IMR-90 (cell line): ENCODE data around the gene FERD3L. TPM values are rescaled to one million over a fixed set of nuclear protein-coding genes. Genes with fewer than 3 reads are reported as not detected.

Source experiments
- ATAC-seq: fragments of 200-7000 bp; cut with Tn5 transposase; 2 replicates; pipeline ENCODE4 v1.9.1; 2020; ENCODE audit warnings: low read depth, mild to moderate bottlenecking, moderate library complexity
- BruUV-seq: library from RNA; stranded (reverse); fragments of 400-500 nt; replicated peaks from 2 replicates; lab custom pipeline; 2021; lab: Mats Ljungman, UMichigan
- CTCF ChIA-PET: fragments of 300-600 bp; formaldehyde crosslinking; extraction: SDS; loops from one replicate; lab custom pipeline; 2021; ENCODE audit warnings: antibody characterized with exemption; lab: Yijun Ruan, JAX
- POLR2A ChIA-PET: fragments of 300-600 bp; sonication (Branson Sonifier 250); formaldehyde crosslinking; loops from one replicate; lab custom pipeline; 2022; ENCODE audit warnings: antibody characterized with exemption; ENCODE audit not compliant: unreplicated experiment; lab: Charles Lee
- DNase-seq: peaks from one replicate; pipeline ENCODE4 v3.0.0; 2013
- H2AFZ ChIP-seq: replicated peaks from 2 replicates; pipeline ENCODE3; 2013; ENCODE audit warnings: low read length, mild to moderate bottlenecking; ENCODE audit not compliant: poor library complexity
- H2AK5ac ChIP-seq: 2 replicates; pipeline ENCODE4 v1.6.1; 2013; ENCODE audit warnings: low read depth, low read length, inconsistent platforms
- H2AK9ac ChIP-seq: replicated peaks from 2 replicates; pipeline ENCODE3; 2013; ENCODE audit warnings: mild to moderate bottlenecking, low read depth, low read length, moderate library complexity; ENCODE audit not compliant: poor library complexity
- H2BK120ac ChIP-seq: 2 replicates; pipeline ENCODE4 v1.6.1; 2013; ENCODE audit warnings: low read depth, low read length, inconsistent platforms
- H2BK15ac ChIP-seq: 3 replicates; pipeline ENCODE4 v1.6.1; 2013; ENCODE audit warnings: low read depth, low read length, inconsistent platforms
- H2BK20ac ChIP-seq: 2 replicates; pipeline ENCODE4 v1.6.1; 2013; ENCODE audit warnings: low read depth, mild to moderate bottlenecking, inconsistent platforms, low read length, moderate library complexity
- H2BK5ac ChIP-seq: 2 replicates; pipeline ENCODE4 v1.6.1; 2013; ENCODE audit warnings: mild to moderate bottlenecking, low read depth, low read length, inconsistent platforms; ENCODE audit not compliant: poor library complexity, severe bottlenecking
- H3K14ac ChIP-seq: replicated peaks from 2 replicates; pipeline ENCODE4 v1.6.1; 2013; ENCODE audit warnings: low read depth, low read length, inconsistent platforms
- H3K18ac ChIP-seq: 2 replicates; pipeline ENCODE4 v1.6.1; 2013; ENCODE audit warnings: low read depth, low read length, control low read depth
- H3K23ac ChIP-seq: 2 replicates; pipeline ENCODE4 v1.6.1; 2013; ENCODE audit warnings: low read depth, low read length, inconsistent platforms
- H3K27ac ChIP-seq: 2 replicates; pipeline ENCODE4 v1.5.1; 2013; ENCODE audit warnings: mild to moderate bottlenecking, control low read depth, low read length; ENCODE audit not compliant: insufficient read depth
- H3K27me3 ChIP-seq: 2 replicates; pipeline ENCODE4 v1.6.1; 2013; ENCODE audit warnings: low read length; ENCODE audit not compliant: control insufficient read depth, insufficient read depth
- H3K36me3 ChIP-seq: 2 replicates; pipeline ENCODE4 v1.6.1; 2013; ENCODE audit warnings: low read length, mixed read lengths; ENCODE audit not compliant: control insufficient read depth, insufficient read depth
- H3K4ac ChIP-seq: 2 replicates; pipeline ENCODE4 v1.6.1; 2013; ENCODE audit warnings: low read depth, low read length, inconsistent platforms
- H3K4me1 ChIP-seq: 2 replicates; pipeline ENCODE4 v1.6.1; 2013; ENCODE audit warnings: low read length, mixed read lengths; ENCODE audit not compliant: control insufficient read depth, insufficient read depth
- H3K4me2 ChIP-seq: 2 replicates; pipeline ENCODE4 v1.6.1; 2013; ENCODE audit warnings: low read depth, mild to moderate bottlenecking, control low read depth, low read length, moderate library complexity
- H3K4me3 ChIP-seq: 2 replicates; pipeline ENCODE4 v1.5.1; 2013; ENCODE audit warnings: low read depth, mild to moderate bottlenecking, control low read depth, low read length, moderate library complexity; ENCODE audit not compliant: insufficient read depth
- H3K56ac ChIP-seq: 2 replicates; pipeline ENCODE4 v1.6.1; 2013; ENCODE audit warnings: low read length, inconsistent platforms; ENCODE audit not compliant: insufficient read depth; ENCODE audit errors: extremely low read depth
- H3K79me1 ChIP-seq, 2 experiments: 2 replicates each; pipeline ENCODE4 v1.6.1; 2013; ENCODE audit warnings: low read length in 2 of 2, inconsistent platforms in 1 of 2, low read depth in 1 of 2
- H3K9ac ChIP-seq: 2 replicates; pipeline ENCODE4 v1.6.1; 2013; ENCODE audit warnings: low read depth, low read length, control low read depth
- H3K9me1 ChIP-seq: 2 replicates; pipeline ENCODE4 v1.6.1; 2013; ENCODE audit warnings: low read length, inconsistent platforms; ENCODE audit not compliant: insufficient read depth
- H3K9me3 ChIP-seq: 2 replicates; pipeline ENCODE4 v1.6.1; 2013; ENCODE audit warnings: low read length; ENCODE audit not compliant: control insufficient read depth, insufficient read depth
- H4K20me1 ChIP-seq: 2 replicates; pipeline ENCODE4 v1.6.1; 2013; ENCODE audit warnings: low read length, inconsistent platforms; ENCODE audit not compliant: insufficient read depth
- H4K5ac ChIP-seq: 2 replicates; pipeline ENCODE4 v1.6.1; 2013; ENCODE audit warnings: mild to moderate bottlenecking, low read depth, low read length, control low read depth
- H4K8ac ChIP-seq, 2 experiments: 2 replicates each; pipeline ENCODE4 v1.6.1; 2013; ENCODE audit warnings: low read depth in 2 of 2, low read length in 2 of 2, control low read depth in 1 of 2, inconsistent platforms in 1 of 2
- H4K91ac ChIP-seq: 2 replicates; pipeline ENCODE4 v1.6.1; 2013; ENCODE audit warnings: low read depth, low read length, inconsistent platforms; ENCODE audit not compliant: insufficient read depth
- CEBPB ChIP-seq: IDR thresholded peaks from 2 replicates; pipeline ENCODE4 v1.6.1; 2012; ENCODE audit warnings: low read depth, low read length, improper control_type of control experiment
- CHD1 ChIP-seq: IDR thresholded peaks from 2 replicates; pipeline ENCODE4 v1.6.1; 2012; ENCODE audit warnings: low read depth, low read length, improper control_type of control experiment
- RAD21 ChIP-seq: IDR thresholded peaks from 2 replicates; pipeline ENCODE4 v1.6.1; 2012; ENCODE audit warnings: low read length, improper control_type of control experiment
- RFX5 ChIP-seq: IDR thresholded peaks from 2 replicates; pipeline ENCODE4 v1.8.0; 2012; ENCODE audit warnings: low read depth, mild to moderate bottlenecking, low read length, moderate library complexity
- WGBS, 2 experiments: methylation state at CpG; one replicate each; pipeline versions ENCODE4 v1.1.5 to v1.1.7; 2013; ENCODE audit warnings: missing lambda C conversion rate in 2 of 2; ENCODE audit not compliant: insufficient read length in 1 of 2; ENCODE audit errors: extremely low coverage in 2 of 2; 5-methylcytosine and 5-hydroxymethylcytosine counted together
- dilution Hi-C: fragments of 300-500 bp; cut with HindIII; formaldehyde crosslinking; loops from one replicate; pipeline ENCODE4 v1.14.3; 2018; ENCODE audit warnings: low sequenced_read_pairs; ENCODE audit not compliant: unreplicated experiment
- in situ Hi-C: fragments of 300-500 bp; cut with MboI; formaldehyde crosslinking; loops from 3 replicates; pipeline ENCODE4 v1.14.3; 2019; ENCODE audit warnings: low sequenced_read_pairs, inconsistent platforms, mixed read lengths
- intact Hi-C: fragments of 100-400 bp; cut with micrococcal nuclease; formaldehyde crosslinking; loops from 2 replicates; pipeline ENCODE4 v1.10.0; 2022
- polyA plus RNA-seq, 3 experiments: library from polyadenylated mRNA; depleted of rRNA; stranded (reverse); fragments of >200 nt; gene quantifications; 2 replicates each; pipeline ENCODE4 v1.2.3, GENCODE V29; 2012; ENCODE audit warnings: low replicate concordance in 1 of 3
- total RNA-seq: library from RNA; depleted of rRNA; stranded (reverse); fragments of >200 nt; gene quantifications from 2 replicates; pipeline ENCODE4 v1.2.3, GENCODE V29; 2012
- TF ChIP-seq, protein P1 (sequence below): conservative IDR thresholded peaks from 2 replicates; pipeline ENCODE4 v1.5.1; 2012; ENCODE audit warnings: mild to moderate bottlenecking, low read depth, low read length, improper control_type of control experiment

Gene FERD3L
- total and polyA plus RNA-seq, 2 of the 4 experiments (the other 2 are of a cell fraction): not detected

- Histone ChIP-seq H3K4me3 (no peak overlapping the region), H3K56ac (no peak overlapping the region), H3K18ac (no peak overlapping the region), H3K79me1 (peaks cover 0 to 3% of the 10 kb centered on the region in 2 experiments; a peak in 2 of 4 replicates), H3K9me1 (no peaks in the 10 kb centered on the region), H2BK20ac (no peak overlapping the region), H3K23ac (no peak overlapping the region), H4K20me1 (no peaks in the 10 kb centered on the region), H3K27ac (no peak overlapping the region), H2AK5ac (no peak overlapping the region), H3K4me1 (no peaks in the 10 kb centered on the region), H3K14ac (no peak overlapping the region), H3K4me2 (no peak overlapping the region), H2BK5ac (no peak overlapping the region), H3K9ac (no peak overlapping the region), H2AK9ac (no peak overlapping the region), H4K8ac (no peak overlapping the region), H3K9me3 (no peaks in the 10 kb centered on the region), H2BK15ac (no peak overlapping the region), H4K91ac (no peak overlapping the region), H3K4ac (no peak overlapping the region), H4K5ac (no peak overlapping the region), H3K27me3 (no peaks in the 10 kb centered on the region), H2AFZ (no peak overlapping the region), H2BK120ac (no peak overlapping the region), H3K36me3 (no peaks in the 10 kb centered on the region)
- BruUV-seq: no TSS peak
- ChIA-PET POLR2A (no interaction called here), CTCF (interaction anchor here (0.7 kb wide), 1 partner anchor 409 kb away, joined by 3 read pairs; no protein-coding TSS in a partner anchor)
- dilution Hi-C loops (no loop called here), intact Hi-C loops (no loop called here), in situ Hi-C loops (loop anchor here (25.0 kb wide), 1 partner anchor 741 kb away; no protein-coding TSS in a partner anchor)
- DNase-seq (no peak), ATAC-seq (no peak)
- WGBS, 2 experiments: 93% methylated on average over 2 of the region's 4 CpGs; no CpG with 5 or more reads in 1 of the 2 experiments
- TF ChIP-seq CEBPB: no peak
- TF ChIP-seq, protein P1, sequence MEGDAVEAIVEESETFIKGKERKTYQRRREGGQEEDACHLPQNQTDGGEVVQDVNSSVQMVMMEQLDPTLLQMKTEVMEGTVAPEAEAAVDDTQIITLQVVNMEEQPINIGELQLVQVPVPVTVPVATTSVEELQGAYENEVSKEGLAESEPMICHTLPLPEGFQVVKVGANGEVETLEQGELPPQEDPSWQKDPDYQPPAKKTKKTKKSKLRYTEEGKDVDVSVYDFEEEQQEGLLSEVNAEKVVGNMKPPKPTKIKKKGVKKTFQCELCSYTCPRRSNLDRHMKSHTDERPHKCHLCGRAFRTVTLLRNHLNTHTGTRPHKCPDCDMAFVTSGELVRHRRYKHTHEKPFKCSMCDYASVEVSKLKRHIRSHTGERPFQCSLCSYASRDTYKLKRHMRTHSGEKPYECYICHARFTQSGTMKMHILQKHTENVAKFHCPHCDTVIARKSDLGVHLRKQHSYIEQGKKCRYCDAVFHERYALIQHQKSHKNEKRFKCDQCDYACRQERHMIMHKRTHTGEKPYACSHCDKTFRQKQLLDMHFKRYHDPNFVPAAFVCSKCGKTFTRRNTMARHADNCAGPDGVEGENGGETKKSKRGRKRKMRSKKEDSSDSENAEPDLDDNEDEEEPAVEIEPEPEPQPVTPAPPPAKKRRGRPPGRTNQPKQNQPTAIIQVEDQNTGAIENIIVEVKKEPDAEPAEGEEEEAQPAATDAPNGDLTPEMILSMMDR: no peak
- TF ChIP-seq RAD21: no peak
- TF ChIP-seq RFX5: no peak
- TF ChIP-seq CHD1: no peak
Observed at GRCh38 chr7:19102884-19103283, 42.3 kb downstream of the FERD3L start.
